Left ventricle myocardium inferior (tissue), 1 donor: Measurements from ENCODE around the gene TMEM106C. TPM values are rescaled to one million over a fixed set of nuclear protein-coding genes. Genes with fewer than 3 reads are reported as not detected.

Experiments used
- DNase-seq: peaks from one replicate; pipeline ENCODE4 v3.0.0-alpha.2; 2020
- H3K27ac ChIP-seq: fragments of 200-600 bp; replicated peaks from 2 replicates; pipeline ENCODE4 v1.8.0; 2021
- H3K27me3 ChIP-seq: fragments of 200-600 bp; 2 replicates; pipeline ENCODE4 v1.8.0; 2021; ENCODE audit warnings: low read depth
- H3K36me3 ChIP-seq: fragments of 200-600 bp; 2 replicates; pipeline ENCODE4 v1.8.0; 2021
- H3K4me1 ChIP-seq: fragments of 200-600 bp; 2 replicates; pipeline ENCODE4 v1.8.0; 2021
- H3K4me3 ChIP-seq: fragments of 200-600 bp; 2 replicates; pipeline ENCODE4 v1.8.0; 2021; ENCODE audit warnings: mild to moderate bottlenecking, moderate library complexity
- H3K9me3 ChIP-seq: fragments of 200-600 bp; replicated peaks from 2 replicates; pipeline ENCODE4 v1.8.0; 2021
- CTCF ChIP-seq: fragments of 200-600 bp; IDR thresholded peaks from 2 replicates; pipeline ENCODE4 v1.8.0; 2021; ENCODE audit warnings: antibody characterized with exemption, mild to moderate bottlenecking, borderline replicate concordance
- intact Hi-C: fragments of 100-400 bp; cut with micrococcal nuclease; formaldehyde crosslinking; loops from one replicate; pipeline ENCODE4 v1.11.0; 2022
- total RNA-seq: library from RNA; stranded (reverse); fragmentation: NEBNext Ultra II Directional; extraction: Animal tissue kit (Norgen Biotek cat#: 25700); gene quantifications from one replicate; pipeline ENCODE4 v1.2.1, GENCODE V29; 2021
- donor health status: DM: no; HTN: yes; CAD: no; lungs with severe emphysema.

The TMEM106C gene
- total RNA-seq, 1 donor from 2014 or later: 48.1 TPM

- Histone ChIP-seq H3K9me3 (no peaks in the 10 kb centered on the region), H3K27ac (peak overlapping the region; percentile 69), H3K27me3 (no peaks in the 10 kb centered on the region), H3K4me3 (peak overlapping the region; percentile 91), H3K4me1 (peaks cover 57% of the 10 kb centered on the region), H3K36me3 (no peaks in the 10 kb centered on the region)
- intact Hi-C loops: no loop called here
- TF ChIP-seq CTCF: no peak
- no peak for DNase-seq
Measured at GRCh38 chr12:47964106-47964728, 821 bp downstream of the TMEM106C start.

- no peaks in the 10 kb centered on the region for H3K36me3 ChIP-seq
- no peaks in the 10 kb centered on the region for H3K9me3 ChIP-seq
- intact Hi-C loops: no loop called here
- peaks cover 71% of the 10 kb centered on the region for H3K4me1 ChIP-seq
- H3K4me3 ChIP-seq: no peak overlapping the region
- no peak for TF ChIP-seq CTCF
- no peak for DNase-seq
- no peaks in the 10 kb centered on the region for H3K27me3 ChIP-seq
- H3K27ac ChIP-seq: peak overlapping the region; percentile 42
Measured at GRCh38 chr12:47965581-47965980, 2.2 kb downstream of the TMEM106C start.

- Histone ChIP-seq H3K36me3 (no peaks in the 10 kb centered on the region), H3K27ac (peak overlapping the region; percentile 42), H3K27me3 (no peaks in the 10 kb centered on the region), H3K4me1 (peaks cover 77% of the 10 kb centered on the region), H3K4me3 (no peak overlapping the region), H3K9me3 (no peaks in the 10 kb centered on the region)
- intact Hi-C loops: no loop called here
- no peak for TF ChIP-seq CTCF
- no peak for DNase-seq
Measured at GRCh38 chr12:47967461-47968321, 4.3 kb downstream of the TMEM106C start.

GRCh38 chr12:47969845-47970244 is 6.4 kb downstream of the TMEM106C start:
- H3K36me3 ChIP-seq: no peaks in the 10 kb centered on the region
- H3K4me1 ChIP-seq: peaks cover 58% of the 10 kb centered on the region
- no peak for TF ChIP-seq CTCF
- no peaks in the 10 kb centered on the region for H3K27me3 ChIP-seq
- H3K27ac ChIP-seq: peak overlapping the region; percentile 42
- H3K9me3 ChIP-seq: no peaks in the 10 kb centered on the region
- intact Hi-C loops: no loop called here
- H3K4me3 ChIP-seq: no peak overlapping the region
- DNase-seq: no peak

- Histone ChIP-seq H3K36me3 (no peaks in the 10 kb centered on the region), H3K27me3 (no peaks in the 10 kb centered on the region), H3K9me3 (no peaks in the 10 kb centered on the region), H3K4me1 (peaks cover 48% of the 10 kb centered on the region), H3K27ac (no peak overlapping the region), H3K4me3 (no peak overlapping the region)
- intact Hi-C loops: no loop called here
- no peak for DNase-seq
- no peak for TF ChIP-seq CTCF
Measured at GRCh38 chr12:47970843-47971242, 7.4 kb downstream of the TMEM106C start.
